ENCODE measurements around the gene RAD51B. TPM values are rescaled to one million over a fixed set of nuclear protein-coding genes. Genes with fewer than 3 reads are reported as not detected.

Gene RAD51B
- total and polyA plus RNA-seq, 7 donors, result 2.4 to 24.4 (median 7.1) TPM

- TF ChIP-seq POLR2AphosphoS5 (IDR thresholded peaks at IDR 0.05) (no peak), POLR2A (IDR thresholded peaks at IDR 0.05) (no peak), EP300 (IDR thresholded peaks at IDR 0.05) (no peak), CTCF (IDR thresholded peaks at IDR 0.05) (no peak)
- intact Hi-C loops (cut with DNase I), result no loop called here
- DNase-seq, result peak; percentile 34
- H3K27ac ChIP-seq, result peak overlapping the region in 1 of 4 donors; percentile 6
- H3K27me3 ChIP-seq, result no peaks in the 10 kb centered on the region
- H3K9me3 ChIP-seq, result no peaks in the 10 kb centered on the region
- peaks cover 0 to 36% (median 34%) of the 10 kb centered on the region in 4 donors for H3K4me1 ChIP-seq
- H3K36me3 ChIP-seq, result no peaks in the 10 kb centered on the region
- H3K4me3 ChIP-seq, result no peak overlapping the region
- WGBS, 2 donors, result 82 to 86% methylated on average over 5 of the region's 5 CpGs
Observed at GRCh38 chr14:68674538-68675232, 855.1 kb downstream of the RAD51B start.

DNA sequence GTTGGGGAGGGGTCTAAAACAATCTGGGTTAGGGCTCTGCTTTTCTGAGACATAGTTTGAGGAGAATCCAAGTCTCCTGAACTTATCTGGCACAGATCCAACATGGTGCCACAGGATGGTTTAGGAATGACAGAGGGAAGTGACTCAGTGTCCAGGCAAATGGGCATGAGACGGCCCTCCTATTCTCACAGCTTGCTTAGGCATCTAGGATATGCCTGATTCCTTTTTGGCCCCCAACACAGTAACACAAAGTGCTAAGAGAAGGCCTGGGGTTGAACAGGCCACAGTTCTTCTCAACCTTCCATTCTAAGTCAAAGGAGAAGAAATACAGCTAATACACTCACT, 855.6 kb downstream of the RAD51B start:
- Histone ChIP-seq H3K9me3 (no peaks in the 10 kb centered on the region), H3K4me1 (peaks cover 0 to 31% (median 29%) of the 10 kb centered on the region in 4 donors), H3K4me3 (no peak overlapping the region), H3K27ac (peak overlapping the region in 1 of 4 donors; percentile 6), H3K27me3 (no peaks in the 10 kb centered on the region), H3K36me3 (no peaks in the 10 kb centered on the region)
- WGBS, 2 donors, result 90% methylated on average over 1 of the region's 1 CpG
- intact Hi-C loops (cut with DNase I), result no loop called here
- peak; percentile 19 for DNase-seq
- no peak for TF ChIP-seq POLR2A (IDR thresholded peaks at IDR 0.05)
- no peak for TF ChIP-seq EP300 (IDR thresholded peaks at IDR 0.05)
- no peak for TF ChIP-seq CTCF (IDR thresholded peaks at IDR 0.05)
- TF ChIP-seq POLR2AphosphoS5 (IDR thresholded peaks at IDR 0.05), result no peak

GRCh38 chr14:68676511-68676943, 856.9 kb downstream of the RAD51B start:
- intact Hi-C loops (cut with DNase I), result no loop called here
- H3K9me3 ChIP-seq, result no peaks in the 10 kb centered on the region
- no peaks in the 10 kb centered on the region for H3K27me3 ChIP-seq
- TF ChIP-seq CTCF (IDR thresholded peaks at IDR 0.05), result no peak
- TF ChIP-seq EP300 (IDR thresholded peaks at IDR 0.05), result no peak
- TF ChIP-seq POLR2AphosphoS5 (IDR thresholded peaks at IDR 0.05), result no peak
- TF ChIP-seq POLR2A (IDR thresholded peaks at IDR 0.05), result no peak
- 30 to 77% methylated on average over 11 of the region's 11 CpGs for WGBS, 2 donors
- H3K36me3 ChIP-seq, result no peaks in the 10 kb centered on the region
- no peak overlapping the region for H3K27ac ChIP-seq
- no peak overlapping the region for H3K4me3 ChIP-seq
- H3K4me1 ChIP-seq, result peaks cover 0 to 27% (median 23%) of the 10 kb centered on the region in 4 donors
- DNase-seq, result peak; percentile 64

GRCh38 chr14:68677476-68677875, 857.9 kb downstream of the RAD51B start:
- no peaks in the 10 kb centered on the region for H3K9me3 ChIP-seq
- H3K36me3 ChIP-seq, result no peaks in the 10 kb centered on the region
- DNase-seq, result peak; percentile 53
- 91 to 92% methylated on average over 7 of the region's 7 CpGs for WGBS, 2 donors
- H3K4me3 ChIP-seq, result no peak overlapping the region
- no peaks in the 10 kb centered on the region for H3K27me3 ChIP-seq
- TF ChIP-seq POLR2AphosphoS5 (IDR thresholded peaks at IDR 0.05) (no peak), POLR2A (IDR thresholded peaks at IDR 0.05) (no peak), EP300 (IDR thresholded peaks at IDR 0.05) (no peak), CTCF (IDR thresholded peaks at IDR 0.05) (no peak)
- intact Hi-C loops (cut with DNase I), result no loop called here
- H3K4me1 ChIP-seq, result peaks cover 0 to 27% (median 23%) of the 10 kb centered on the region in 4 donors
- no peak overlapping the region for H3K27ac ChIP-seq
